GM12878 (cell line): ENCODE data around the gene CBFA2T3. TPM values are rescaled to one million over a fixed set of nuclear protein-coding genes. Genes with fewer than 3 reads are reported as not detected.
A peak's percentile ranks its signal among the peaks of the same experiment; 100 is the strongest.

Experiments used
- CBX5 ChIP-seq: sonication (generic); IDR thresholded peaks from 2 replicates; pipeline ENCODE4 v1.6.1; 2016; ENCODE audit warnings: low read depth, moderate library complexity, mild to moderate bottlenecking, inconsistent platforms
- EGR1 ChIP-seq, 2 experiments: IDR thresholded peaks; 1 replicate in 1 of 2; 2 replicates in 1 of 2; pipeline ENCODE4 v1.6.1; 2011 to 2012; ENCODE audit warnings: low read depth in 2 of 2, low read length in 2 of 2, borderline replicate concordance in 1 of 2, mild to moderate bottlenecking in 1 of 2, moderate library complexity in 1 of 2
- FOXM1 ChIP-seq: IDR thresholded peaks from 2 replicates; pipeline ENCODE4 v1.6.1; 2012; ENCODE audit warnings: low read depth, mild to moderate bottlenecking, inconsistent platforms, low read length, moderate library complexity
- HCFC1 ChIP-seq: fragments of 150-350 bp; IDR thresholded peaks from 2 replicates; pipeline ENCODE4 v1.6.1; 2014; ENCODE audit warnings: low read length
- KAT2A ChIP-seq: conservative IDR thresholded peaks from 2 replicates; pipeline ENCODE4 v1.6.1; 2011; ENCODE audit warnings: low read depth, low read length; ENCODE audit not compliant: control insufficient read depth
- MTA2 ChIP-seq: fragments of 450-650 bp; IDR thresholded peaks from 2 replicates; pipeline ENCODE4 v1.6.1; 2016; ENCODE audit warnings: low read depth, mild to moderate bottlenecking, moderate library complexity
- NR2C1 ChIP-seq: fragments of 450-650 bp; IDR thresholded peaks from 2 replicates; pipeline ENCODE4 v1.6.1; 2017; ENCODE audit warnings: antibody characterized with exemption, mild to moderate bottlenecking, moderate library complexity
- NR2F1 ChIP-seq: fragments of 450-650 bp; conservative IDR thresholded peaks from 2 replicates; pipeline ENCODE4 v1.6.1; 2017; ENCODE audit warnings: mild to moderate bottlenecking
- PML ChIP-seq: IDR thresholded peaks from 2 replicates; pipeline ENCODE4 v1.6.1; 2012; ENCODE audit warnings: low read length, inconsistent platforms
- POLR2AphosphoS5 ChIP-seq: IDR thresholded peaks from 2 replicates; pipeline ENCODE4 v1.6.1; 2011; ENCODE audit warnings: mild to moderate bottlenecking, low read length, inconsistent platforms
- RAD51 ChIP-seq: fragments of 450-650 bp; IDR thresholded peaks from 2 replicates; pipeline ENCODE4 v1.6.1; 2016; ENCODE audit warnings: moderate library complexity, mild to moderate bottlenecking, inconsistent platforms
- RBBP5 ChIP-seq: fragments of 200-600 bp; sonication (generic); conservative IDR thresholded peaks from 2 replicates; pipeline ENCODE4 v1.6.1; 2016
- SIN3A ChIP-seq: IDR thresholded peaks from 2 replicates; pipeline ENCODE4 v1.6.1; 2012; ENCODE audit warnings: low read depth, low read length, improper control_type of control experiment
- SMAD1 ChIP-seq: fragments of 450-650 bp; IDR thresholded peaks from 2 replicates; pipeline ENCODE4 v1.6.1; 2018; ENCODE audit warnings: mild to moderate bottlenecking, low read depth; ENCODE audit not compliant: partially characterized antibody
- SMC3 ChIP-seq: IDR thresholded peaks from 2 replicates; pipeline ENCODE4 v1.6.1; 2011; ENCODE audit warnings: low read length, improper control_type of control experiment, borderline replicate concordance
- SREBF1 ChIP-seq: IDR thresholded peaks from 2 replicates; pipeline ENCODE4 v1.6.1; 2012; ENCODE audit warnings: mild to moderate bottlenecking, low read length
- TAF1 ChIP-seq: IDR thresholded peaks from 2 replicates; pipeline ENCODE4 v1.6.1; 2011; ENCODE audit warnings: mild to moderate bottlenecking, low read depth, low read length, borderline replicate concordance
- TBL1XR1 ChIP-seq: IDR thresholded peaks from 2 replicates; pipeline ENCODE4 v1.6.1; 2012; ENCODE audit warnings: low read depth, low read length, improper control_type of control experiment
- TCF3 ChIP-seq: IDR thresholded peaks from 2 replicates; pipeline ENCODE4 v1.6.1; 2012; ENCODE audit warnings: low read depth, mild to moderate bottlenecking, low read length, borderline replicate concordance; ENCODE audit not compliant: insufficient read depth
- ZNF274 ChIP-seq: IDR thresholded peaks from one replicate; pipeline ENCODE4 v1.8.0; 2011; ENCODE audit not compliant: insufficient read length, insufficient read depth
- ZNF622 ChIP-seq: fragments of 450-650 bp; IDR thresholded peaks from 2 replicates; pipeline ENCODE4 v1.6.1; 2017; ENCODE audit warnings: mild to moderate bottlenecking, inconsistent platforms
- polyA plus RNA-seq, 11 experiments: library from polyadenylated mRNA; depleted of rRNA in 4 of 11; unstranded in 6 of 11; stranded (reverse) in 5 of 11; fragments of >200 nt; fragmentation: Nextera tagmentation in 4 of 11; fragmentation: Illumina TruSeq in 1 of 11; extraction: Ambion mirVana in 4 of 11; extraction: Trizol in 1 of 11; gene quantifications; 1 replicate in 1 of 11; 2 replicates in 10 of 11; pipeline versions ENCODE4 v1.2.1 to v1.2.3, GENCODE V29; 2011 to 2016; ENCODE audit warnings: inconsistent platforms in 2 of 11, missing spikeins in 2 of 11, low read depth in 1 of 11
- total RNA-seq, 4 experiments: library from RNA; depleted of rRNA in 3 of 4; stranded (reverse); fragments of >200 nt in 3 of 4; fragmentation: Illumina TruSeq in 1 of 4; extraction: Trizol in 1 of 4; gene quantifications; 2 replicates each; pipeline versions ENCODE4 v1.2.1 to v1.2.3, GENCODE V29; 2013 to 2021
- TF ChIP-seq, protein P1 (sequence below): fragments of 450-650 bp; IDR thresholded peaks from 2 replicates; pipeline ENCODE4 v1.6.1; 2014; ENCODE audit warnings: mild to moderate bottlenecking
- TF ChIP-seq, protein P2 (sequence below): fragments of 450-650 bp; IDR thresholded peaks from 2 replicates; pipeline ENCODE4 v1.6.1; 2017; ENCODE audit warnings: mild to moderate bottlenecking, moderate library complexity
- TF ChIP-seq, protein P3 (sequence below): fragments of 450-650 bp; formaldehyde crosslinking; IDR thresholded peaks from 2 replicates; pipeline ENCODE4 v1.5.0; 2022; ENCODE audit warnings: mild to moderate bottlenecking, missing genetic modification characterization

The CBFA2T3 gene
- total and polyA plus RNA-seq, 10 of the 15 experiments (the other 5 are each of a cell fraction or from before 2014, with no cell fraction given) = 0.69 to 42.6 (median 4.5) TPM

DNA sequence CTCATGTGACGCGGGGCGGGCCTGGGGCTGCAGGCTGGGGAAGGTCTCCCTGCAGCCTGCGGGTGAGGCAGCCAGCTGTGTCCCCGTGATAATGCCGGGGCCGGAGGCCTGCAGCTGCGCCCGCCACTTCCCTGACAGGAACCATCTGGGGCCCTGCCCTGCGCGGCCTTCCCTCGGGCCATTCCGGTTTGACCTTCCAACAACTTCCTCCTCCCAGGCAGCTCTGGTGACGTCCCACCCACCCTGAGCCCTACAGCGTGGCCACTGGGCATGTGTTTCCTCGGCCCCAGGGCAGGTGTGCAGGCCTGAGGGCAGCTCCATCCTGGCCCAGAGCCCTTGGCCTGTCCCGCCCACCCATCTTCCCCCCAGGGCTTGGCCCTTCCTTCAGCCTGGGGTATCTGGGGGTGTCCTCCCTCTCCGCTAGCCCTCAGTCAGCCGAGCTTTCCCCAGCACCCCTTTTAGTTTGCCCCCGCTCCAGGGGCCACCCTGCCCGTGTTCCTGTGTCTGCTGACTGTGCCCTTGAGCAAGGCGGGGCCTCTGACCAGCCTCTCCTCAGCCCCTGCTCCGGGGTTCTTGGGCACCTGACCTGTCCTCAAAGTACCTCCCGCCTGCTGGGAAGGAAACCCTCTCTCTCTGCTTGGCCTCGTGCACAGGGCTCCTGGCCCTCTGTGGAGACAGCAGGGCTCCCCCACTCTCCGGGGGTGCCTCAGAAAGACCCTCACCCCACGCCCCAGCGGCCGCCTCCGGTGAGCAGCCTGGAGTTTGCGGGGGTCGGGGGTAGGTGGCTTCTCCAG, at the start of gene CBFA2T3 (continued):
- TF ChIP-seq, protein P1, sequence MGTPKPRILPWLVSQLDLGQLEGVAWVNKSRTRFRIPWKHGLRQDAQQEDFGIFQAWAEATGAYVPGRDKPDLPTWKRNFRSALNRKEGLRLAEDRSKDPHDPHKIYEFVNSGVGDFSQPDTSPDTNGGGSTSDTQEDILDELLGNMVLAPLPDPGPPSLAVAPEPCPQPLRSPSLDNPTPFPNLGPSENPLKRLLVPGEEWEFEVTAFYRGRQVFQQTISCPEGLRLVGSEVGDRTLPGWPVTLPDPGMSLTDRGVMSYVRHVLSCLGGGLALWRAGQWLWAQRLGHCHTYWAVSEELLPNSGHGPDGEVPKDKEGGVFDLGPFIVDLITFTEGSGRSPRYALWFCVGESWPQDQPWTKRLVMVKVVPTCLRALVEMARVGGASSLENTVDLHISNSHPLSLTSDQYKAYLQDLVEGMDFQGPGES = no peak
- no peak for TF ChIP-seq SIN3A
- TF ChIP-seq, protein P2, sequence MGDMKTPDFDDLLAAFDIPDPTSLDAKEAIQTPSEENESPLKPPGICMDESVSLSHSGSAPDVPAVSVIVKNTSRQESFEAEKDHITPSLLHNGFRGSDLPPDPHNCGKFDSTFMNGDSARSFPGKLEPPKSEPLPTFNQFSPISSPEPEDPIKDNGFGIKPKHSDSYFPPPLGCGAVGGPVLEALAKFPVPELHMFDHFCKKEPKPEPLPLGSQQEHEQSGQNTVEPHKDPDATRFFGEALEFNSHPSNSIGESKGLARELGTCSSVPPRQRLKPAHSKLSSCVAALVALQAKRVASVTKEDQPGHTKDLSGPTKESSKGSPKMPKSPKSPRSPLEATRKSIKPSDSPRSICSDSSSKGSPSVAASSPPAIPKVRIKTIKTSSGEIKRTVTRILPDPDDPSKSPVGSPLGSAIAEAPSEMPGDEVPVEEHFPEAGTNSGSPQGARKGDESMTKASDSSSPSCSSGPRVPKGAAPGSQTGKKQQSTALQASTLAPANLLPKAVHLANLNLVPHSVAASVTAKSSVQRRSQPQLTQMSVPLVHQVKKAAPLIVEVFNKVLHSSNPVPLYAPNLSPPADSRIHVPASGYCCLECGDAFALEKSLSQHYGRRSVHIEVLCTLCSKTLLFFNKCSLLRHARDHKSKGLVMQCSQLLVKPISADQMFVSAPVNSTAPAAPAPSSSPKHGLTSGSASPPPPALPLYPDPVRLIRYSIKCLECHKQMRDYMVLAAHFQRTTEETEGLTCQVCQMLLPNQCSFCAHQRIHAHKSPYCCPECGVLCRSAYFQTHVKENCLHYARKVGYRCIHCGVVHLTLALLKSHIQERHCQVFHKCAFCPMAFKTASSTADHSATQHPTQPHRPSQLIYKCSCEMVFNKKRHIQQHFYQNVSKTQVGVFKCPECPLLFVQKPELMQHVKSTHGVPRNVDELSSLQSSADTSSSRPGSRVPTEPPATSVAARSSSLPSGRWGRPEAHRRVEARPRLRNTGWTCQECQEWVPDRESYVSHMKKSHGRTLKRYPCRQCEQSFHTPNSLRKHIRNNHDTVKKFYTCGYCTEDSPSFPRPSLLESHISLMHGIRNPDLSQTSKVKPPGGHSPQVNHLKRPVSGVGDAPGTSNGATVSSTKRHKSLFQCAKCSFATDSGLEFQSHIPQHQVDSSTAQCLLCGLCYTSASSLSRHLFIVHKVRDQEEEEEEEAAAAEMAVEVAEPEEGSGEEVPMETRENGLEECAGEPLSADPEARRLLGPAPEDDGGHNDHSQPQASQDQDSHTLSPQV = 0 out of 2 replicates have a peak, but pooled peaks have one; percentile 7
- no peak for TF ChIP-seq NR2C1
- 0 out of 2 replicates have a peak, but pooled peaks have one; percentile 36 for TF ChIP-seq TAF1
- TF ChIP-seq SMC3 = no peak
- no peak for TF ChIP-seq RBBP5
- TF ChIP-seq HCFC1 = no peak
- TF ChIP-seq KAT2A = no peak
- TF ChIP-seq, protein P3, sequence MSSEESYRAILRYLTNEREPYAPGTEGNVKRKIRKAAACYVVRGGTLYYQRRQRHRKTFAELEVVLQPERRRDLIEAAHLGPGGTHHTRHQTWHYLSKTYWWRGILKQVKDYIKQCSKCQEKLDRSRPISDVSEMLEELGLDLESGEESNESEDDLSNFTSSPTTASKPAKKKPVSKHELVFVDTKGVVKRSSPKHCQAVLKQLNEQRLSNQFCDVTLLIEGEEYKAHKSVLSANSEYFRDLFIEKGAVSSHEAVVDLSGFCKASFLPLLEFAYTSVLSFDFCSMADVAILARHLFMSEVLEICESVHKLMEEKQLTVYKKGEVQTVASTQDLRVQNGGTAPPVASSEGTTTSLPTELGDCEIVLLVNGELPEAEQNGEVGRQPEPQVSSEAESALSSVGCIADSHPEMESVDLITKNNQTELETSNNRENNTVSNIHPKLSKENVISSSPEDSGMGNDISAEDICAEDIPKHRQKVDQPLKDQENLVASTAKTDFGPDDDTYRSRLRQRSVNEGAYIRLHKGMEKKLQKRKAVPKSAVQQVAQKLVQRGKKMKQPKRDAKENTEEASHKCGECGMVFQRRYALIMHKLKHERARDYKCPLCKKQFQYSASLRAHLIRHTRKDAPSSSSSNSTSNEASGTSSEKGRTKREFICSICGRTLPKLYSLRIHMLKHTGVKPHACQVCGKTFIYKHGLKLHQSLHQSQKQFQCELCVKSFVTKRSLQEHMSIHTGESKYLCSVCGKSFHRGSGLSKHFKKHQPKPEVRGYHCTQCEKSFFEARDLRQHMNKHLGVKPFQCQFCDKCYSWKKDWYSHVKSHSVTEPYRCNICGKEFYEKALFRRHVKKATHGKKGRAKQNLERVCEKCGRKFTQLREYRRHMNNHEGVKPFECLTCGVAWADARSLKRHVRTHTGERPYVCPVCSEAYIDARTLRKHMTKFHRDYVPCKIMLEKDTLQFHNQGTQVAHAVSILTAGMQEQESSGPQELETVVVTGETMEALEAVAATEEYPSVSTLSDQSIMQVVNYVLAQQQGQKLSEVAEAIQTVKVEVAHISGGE (CRISPR knock-in tag) = no peak
- no peak for TF ChIP-seq FOXM1
- no peak for TF ChIP-seq CBX5
- TF ChIP-seq PML = no peak
- TF ChIP-seq POLR2AphosphoS5 = peak; percentile 51; the same call in 1 of the 2 replicates
- TF ChIP-seq TBL1XR1 = no peak
- TF ChIP-seq SMAD1 = no peak
- TF ChIP-seq NR2F1 = peak; percentile 75
- TF ChIP-seq RAD51 = no peak
- TF ChIP-seq ZNF622 = no peak
- no peak for TF ChIP-seq ZNF274
- no peak for TF ChIP-seq MTA2
- no peak for TF ChIP-seq SREBF1
- TF ChIP-seq TCF3 = peak; percentile 98
- no peak for TF ChIP-seq EGR1 (IDR thresholded peaks at IDR 0.05; ENCODE audit: borderline replicate concordance in 1 of 2, low read depth in 2 of 2, low read length in 2 of 2)
